GM13977 (cell line): ENCODE measurements around the gene SCD5.

Source experiments
- DNase-seq: peaks from one replicate; pipeline ENCODE4 v3.0.0; 2012; ENCODE audit warnings: low spot score
- in situ Hi-C: fragments of 300-500 bp; cut with MboI; formaldehyde crosslinking; loops from one replicate; pipeline ENCODE4 v1.12.0; 2022; ENCODE audit warnings: low sequenced_read_pairs, low pct_unique_long_range_greater_than_20kb, mixed read lengths, inconsistent platforms; ENCODE audit not compliant: unreplicated experiment
- TF ChIP-seq, protein P1 (sequence below): IDR thresholded peaks from 2 replicates; pipeline ENCODE4 v1.5.1; 2012; ENCODE audit warnings: mild to moderate bottlenecking, control low read depth; ENCODE audit not compliant: insufficient read depth; ENCODE audit errors: extremely low read depth, missing control alignments

SCD5 gene

DNA sequence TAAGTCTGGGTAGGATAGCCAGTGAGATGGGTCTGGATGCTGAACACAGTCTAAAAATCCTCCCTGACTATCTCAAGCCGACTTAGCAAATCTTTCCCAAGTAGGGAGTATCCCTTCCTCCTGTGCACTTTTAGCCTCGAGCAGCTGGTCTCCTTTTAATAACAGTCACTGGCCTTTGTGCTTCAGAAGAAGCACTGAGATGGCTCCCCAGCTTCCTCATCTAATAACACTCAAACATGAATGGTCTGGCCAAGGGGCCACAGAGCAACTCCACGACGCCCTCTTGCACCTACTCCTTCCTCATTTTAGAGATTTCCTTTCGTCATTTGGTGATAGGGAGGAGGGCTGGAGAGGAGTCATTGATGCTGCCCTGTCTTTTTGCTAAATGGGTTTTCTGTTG, 158.1 kb downstream of the SCD5 start:
- no peak for DNase-seq
- in situ Hi-C loops: no loop called here
- TF ChIP-seq, protein P1, sequence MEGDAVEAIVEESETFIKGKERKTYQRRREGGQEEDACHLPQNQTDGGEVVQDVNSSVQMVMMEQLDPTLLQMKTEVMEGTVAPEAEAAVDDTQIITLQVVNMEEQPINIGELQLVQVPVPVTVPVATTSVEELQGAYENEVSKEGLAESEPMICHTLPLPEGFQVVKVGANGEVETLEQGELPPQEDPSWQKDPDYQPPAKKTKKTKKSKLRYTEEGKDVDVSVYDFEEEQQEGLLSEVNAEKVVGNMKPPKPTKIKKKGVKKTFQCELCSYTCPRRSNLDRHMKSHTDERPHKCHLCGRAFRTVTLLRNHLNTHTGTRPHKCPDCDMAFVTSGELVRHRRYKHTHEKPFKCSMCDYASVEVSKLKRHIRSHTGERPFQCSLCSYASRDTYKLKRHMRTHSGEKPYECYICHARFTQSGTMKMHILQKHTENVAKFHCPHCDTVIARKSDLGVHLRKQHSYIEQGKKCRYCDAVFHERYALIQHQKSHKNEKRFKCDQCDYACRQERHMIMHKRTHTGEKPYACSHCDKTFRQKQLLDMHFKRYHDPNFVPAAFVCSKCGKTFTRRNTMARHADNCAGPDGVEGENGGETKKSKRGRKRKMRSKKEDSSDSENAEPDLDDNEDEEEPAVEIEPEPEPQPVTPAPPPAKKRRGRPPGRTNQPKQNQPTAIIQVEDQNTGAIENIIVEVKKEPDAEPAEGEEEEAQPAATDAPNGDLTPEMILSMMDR: no peak

- in situ Hi-C loops: no loop called here
- TF ChIP-seq, protein P1: no peak
- no peak for DNase-seq
Measured at GRCh38 chr4:82639971-82640370, 158.6 kb downstream of the SCD5 start.

GRCh38 chr4:82638479-82638878, 160.1 kb downstream of the SCD5 start:
- in situ Hi-C loops: no loop called here
- no peak for DNase-seq
- TF ChIP-seq, protein P1: no peak

GRCh38 chr4:82630079-82630478, 168.5 kb downstream of the SCD5 start:
- in situ Hi-C loops: no loop called here
- TF ChIP-seq, protein P1: no peak
- no peak for DNase-seq

DNA sequence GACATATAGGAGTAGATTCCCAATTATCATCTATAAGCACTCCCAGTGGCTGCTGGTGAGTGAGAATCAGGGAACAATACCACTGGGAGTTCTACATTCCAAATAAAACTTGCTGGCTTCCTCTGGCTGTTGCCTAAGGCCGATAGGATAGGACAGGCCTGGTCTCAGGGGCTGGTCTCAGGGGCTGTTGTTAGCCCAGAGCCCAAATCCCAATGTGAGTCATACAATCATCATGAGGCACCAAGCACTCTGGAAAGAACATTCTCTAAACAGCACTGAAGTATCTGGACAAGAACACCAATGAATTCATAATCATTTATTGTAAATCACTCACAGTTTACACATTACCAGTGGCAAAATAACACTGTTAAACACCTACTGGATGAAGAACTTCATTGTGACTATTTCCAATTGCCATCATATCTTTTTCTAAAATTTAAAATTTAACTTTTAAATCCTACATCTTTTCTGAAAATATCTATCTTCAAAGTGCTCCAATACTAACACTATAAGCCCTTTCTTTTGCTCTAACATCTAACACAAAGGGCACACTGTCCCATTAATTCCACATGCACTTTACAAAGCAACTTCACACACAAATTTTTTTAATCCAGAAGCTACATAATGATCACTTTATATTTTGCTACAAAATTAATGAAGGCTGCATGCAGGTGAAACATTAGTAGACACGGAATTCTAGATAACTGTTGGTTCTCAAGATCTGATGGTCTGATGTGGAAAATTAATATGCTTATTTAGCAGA, 169.2 kb downstream of the SCD5 start:
- in situ Hi-C loops: no loop called here
- TF ChIP-seq, protein P1: no peak
- no peak for DNase-seq

DNA sequence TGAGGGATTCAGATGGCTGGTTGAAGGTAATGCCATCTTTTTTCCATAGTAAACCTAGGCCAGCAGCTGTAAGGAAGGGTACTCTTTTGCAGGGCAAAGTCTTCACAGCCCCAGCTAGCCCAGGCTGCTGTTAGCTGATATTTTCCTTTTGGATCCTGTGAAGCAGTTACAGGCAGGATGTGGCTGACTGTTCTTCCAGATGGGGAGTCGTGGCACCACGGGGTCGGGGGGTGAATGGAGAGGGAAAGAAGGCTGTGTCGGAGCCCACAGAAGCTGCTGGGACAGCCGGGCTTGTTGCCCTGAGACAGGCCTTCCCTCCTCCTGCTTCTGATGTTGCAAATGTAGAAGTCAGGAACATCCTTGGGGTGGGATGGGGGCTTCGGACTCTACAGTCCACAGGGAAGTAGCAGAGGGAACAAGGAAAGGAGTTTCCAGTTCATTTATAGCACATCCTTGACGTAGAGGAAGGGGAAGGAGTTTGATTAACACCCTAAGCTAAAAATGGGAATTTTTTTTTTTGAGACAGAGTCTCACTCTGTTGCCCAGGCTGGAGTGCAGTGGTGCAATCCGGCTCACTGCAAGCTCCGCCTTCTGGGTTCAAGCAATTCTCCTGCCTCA, 172.2 kb downstream of the SCD5 start:
- TF ChIP-seq, protein P1: no peak
- in situ Hi-C loops: no loop called here
- no peak for DNase-seq
